Breast epithelium (tissue), 4 donors: Measurements from ENCODE around the gene POLR2H. TPM values are rescaled to one million over a fixed set of nuclear protein-coding genes. Genes with fewer than 3 reads are reported as not detected.

ENCODE experiments used
- DNase-seq, 2 donors: peaks; one replicate each; pipeline ENCODE4 v3.0.0-alpha.2; 2019; ENCODE audit warnings: low spot score in 2 of 2
- H3K27ac ChIP-seq, 2 donors: fragments of 200-600 bp; sonication (generic) in 1 of 2; one replicate each; pipeline ENCODE4 v1.5.1; 2016 to 2019; ENCODE audit warnings: mild to moderate bottlenecking in 1 of 2
- H3K27me3 ChIP-seq, 2 donors: fragments of 200-600 bp; sonication (generic) in 1 of 2; one replicate each; pipeline versions ENCODE4 v1.5.1 to v1.6.0; 2017 to 2019; ENCODE audit warnings: control low read depth in 1 of 2, mild to moderate bottlenecking in 1 of 2
- H3K36me3 ChIP-seq: fragments of 200-600 bp; one replicate; pipeline ENCODE4 v1.5.1; 2019
- H3K4me1 ChIP-seq, 2 donors: fragments of 200-600 bp; sonication (generic); one replicate each; pipeline ENCODE4 v1.5.1; 2016 to 2019; ENCODE audit warnings: control low read depth in 1 of 2
- H3K4me3 ChIP-seq, 3 donors: fragments of 200-600 bp; sonication (generic); 1 replicate in 2 of 3; 2 replicates in 1 of 3; pipeline ENCODE4 v1.5.1; 2016 to 2019; ENCODE audit warnings: mild to moderate bottlenecking in 3 of 3, moderate library complexity in 2 of 3
- H3K9me3 ChIP-seq, 2 donors: fragments of 200-600 bp; sonication (generic) in 1 of 2; one replicate each; pipeline ENCODE4 v1.5.1; 2016 to 2019; ENCODE audit warnings: control low read depth in 1 of 2
- CTCF ChIP-seq, 3 donors: fragments of 450-650 bp; IDR thresholded peaks; one replicate each; pipeline ENCODE4 v1.5.1; 2016 to 2017; ENCODE audit warnings: antibody characterized with exemption in 3 of 3, mild to moderate bottlenecking in 3 of 3, moderate library complexity in 3 of 3
- POLR2A ChIP-seq: fragments of 450-650 bp; IDR thresholded peaks from one replicate; pipeline ENCODE4 v1.6.1; 2016; ENCODE audit warnings: antibody characterized with exemption, mild to moderate bottlenecking, moderate library complexity
- POLR2AphosphoS5 ChIP-seq, 3 donors: sonication (generic); formaldehyde crosslinking; IDR thresholded peaks; one replicate each; pipeline ENCODE4 v1.6.1; 2017; ENCODE audit warnings: antibody characterized with exemption in 3 of 3
- intact Hi-C: fragments of 100-400 bp; cut with DNase I; formaldehyde crosslinking; loops from one replicate; pipeline ENCODE4 v1.15.1; 2023; ENCODE audit warnings: low total_unique reads
- total RNA-seq, 3 donors: library from RNA; depleted of rRNA; stranded (reverse); fragments of >200 nt; gene quantifications; one replicate each; pipeline ENCODE4 v1.1.0, GENCODE V29; 2016

Gene POLR2H
- total RNA-seq, 3 donors from 2014 or later, result 63.7 to 101 (median 99.5) TPM

GRCh38 chr3:184375747-184376461, 14.4 kb downstream of the POLR2H start:
- H3K9me3 ChIP-seq, result no peaks in the 10 kb centered on the region
- no peaks in the 10 kb centered on the region for H3K4me1 ChIP-seq
- no peak for TF ChIP-seq POLR2A
- H3K27ac ChIP-seq, result no peak overlapping the region
- intact Hi-C loops, result loop anchor here (10.0 kb wide), 1 partner anchor 1251 kb away; no protein-coding TSS in a partner anchor
- H3K4me3 ChIP-seq, result no peak overlapping the region
- H3K36me3 ChIP-seq, result no peaks in the 10 kb centered on the region
- DNase-seq, result no peak
- no peaks in the 10 kb centered on the region for H3K27me3 ChIP-seq

GRCh38 chr3:184377374-184377773, 15.9 kb downstream of the POLR2H start:
- Histone ChIP-seq H3K27ac (peak overlapping the region in 1 of 2 donors; percentile 89), H3K4me3 (no peak overlapping the region), H3K27me3 (no peaks in the 10 kb centered on the region), H3K4me1 (no peaks in the 10 kb centered on the region), H3K9me3 (no peaks in the 10 kb centered on the region), H3K36me3 (no peaks in the 10 kb centered on the region)
- no peak for TF ChIP-seq POLR2A
- TF ChIP-seq POLR2AphosphoS5 (IDR thresholded peaks at IDR 0.05), result no peak
- no peak for TF ChIP-seq CTCF (IDR thresholded peaks at IDR 0.05)
- intact Hi-C loops, result loop anchor here (10.0 kb wide), 1 partner anchor 1253 kb away; no protein-coding TSS in a partner anchor
- DNase-seq, result no peak

GRCh38 chr3:184377882-184378445, 16.5 kb downstream of the POLR2H start, which contains the start of gene THPO:
TSS of gene THPO (minus strand) at chr3:184378207. CDS start at chr3:184376259, 1,948 bp downstream.
- Histone ChIP-seq H3K36me3 (no peaks in the 10 kb centered on the region), H3K4me1 (no peaks in the 10 kb centered on the region), H3K4me3 (peak within 1 kb of the TSS in 2 of 3 donors; percentile 57 to 81), H3K27me3 (no peaks in the 10 kb centered on the region), H3K9me3 (no peaks in the 10 kb centered on the region), H3K27ac (peak within 1 kb of the TSS; percentile 72 to 89)
- intact Hi-C loops, result loop anchor here (10.0 kb wide), 1 partner anchor 1253 kb away; no protein-coding TSS in a partner anchor
- no peak for TF ChIP-seq CTCF (IDR thresholded peaks at IDR 0.05)
- TF ChIP-seq POLR2AphosphoS5 (IDR thresholded peaks at IDR 0.05), result no peak
- no peak for TF ChIP-seq POLR2A
- no peak for DNase-seq

- Histone ChIP-seq H3K27me3 (no peaks in the 10 kb centered on the region), H3K36me3 (no peaks in the 10 kb centered on the region), H3K9me3 (no peaks in the 10 kb centered on the region), H3K27ac (peak overlapping the region; percentile 72 to 89), H3K4me1 (no peaks in the 10 kb centered on the region), H3K4me3 (peak overlapping the region in 2 of 3 donors; percentile 57 to 81)
- intact Hi-C loops, result loop anchor here (10.0 kb wide), 1 partner anchor 1254 kb away; no protein-coding TSS in a partner anchor
- no peak for DNase-seq
- TF ChIP-seq CTCF (IDR thresholded peaks at IDR 0.05) (no peak), POLR2A (no peak)
Observed at GRCh38 chr3:184378651-184379357, 17.3 kb downstream of the POLR2H start.

- peak within 1 kb of the TSS; percentile 47 to 81 (median 57) for H3K4me3 ChIP-seq
- no peaks in the 10 kb centered on the region for H3K9me3 ChIP-seq
- intact Hi-C loops, result loop anchor here (10.0 kb wide), 1 partner anchor 1255 kb away; no protein-coding TSS in a partner anchor
- peak within 1 kb of the TSS; percentile 72 to 89 for H3K27ac ChIP-seq
- no peak for DNase-seq
- no peak for TF ChIP-seq POLR2AphosphoS5 (IDR thresholded peaks at IDR 0.05)
- TF ChIP-seq CTCF (IDR thresholded peaks at IDR 0.05), result no peak
- no peak for TF ChIP-seq POLR2A
- no peaks in the 10 kb centered on the region for H3K4me1 ChIP-seq
- no peaks in the 10 kb centered on the region for H3K36me3 ChIP-seq
- no peaks in the 10 kb centered on the region for H3K27me3 ChIP-seq
Observed at GRCh38 chr3:184379358-184380184, 18.1 kb downstream of the POLR2H start, which contains the start of gene CHRD. TSS of gene CHRD (plus strand) at chr3:184380054. CDS start at chr3:184380319, 265 bp downstream.
